Activated naive CD8-positive, alpha-beta T cell (primary cell): Measurements from ENCODE around the gene CACNA1D.

ENCODE experiments used
- H3K27ac Mint-ChIP-seq: one replicate; pipeline ENCODE4 v1.8.0; 2021; ENCODE audit warnings: mixed read lengths
- H3K27me3 Mint-ChIP-seq: one replicate; pipeline ENCODE4 v1.8.0; 2021; ENCODE audit warnings: mixed read lengths
- H3K36me3 Mint-ChIP-seq: one replicate; pipeline ENCODE4 v1.8.0; 2021; ENCODE audit warnings: mixed read lengths
- H3K4me1 Mint-ChIP-seq: one replicate; pipeline ENCODE4 v1.8.0; 2021; ENCODE audit warnings: low read depth, mixed read lengths
- H3K4me3 Mint-ChIP-seq: one replicate; pipeline ENCODE4 v1.8.0; 2021; ENCODE audit warnings: mild to moderate bottlenecking, mixed read lengths
- H3K9me3 Mint-ChIP-seq: one replicate; pipeline ENCODE4 v1.8.0; 2021; ENCODE audit warnings: low read depth, mixed read lengths

Gene CACNA1D

DNA sequence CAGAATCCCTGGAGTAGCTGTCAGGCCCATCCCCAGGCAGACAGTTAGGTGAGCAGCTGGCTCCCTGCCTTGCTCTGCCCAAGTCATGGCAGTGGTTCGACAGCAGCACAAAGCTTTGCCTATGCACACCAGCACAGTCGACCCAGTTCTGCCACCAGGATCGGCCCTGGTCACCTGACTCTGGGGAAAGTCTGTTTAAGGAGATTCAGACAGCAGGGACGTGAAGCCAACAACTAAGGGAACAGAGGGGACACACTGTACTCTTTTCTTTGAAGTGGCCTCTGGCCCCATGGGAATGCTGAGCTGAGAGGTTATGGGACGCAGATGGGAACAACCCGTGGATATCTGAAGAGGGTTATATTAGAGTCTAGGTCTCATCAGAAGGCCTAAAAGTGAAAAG, 217.0 kb downstream of the CACNA1D start:
- no peaks in the 10 kb centered on the region for H3K27me3 Mint-ChIP-seq
- H3K9me3 Mint-ChIP-seq: no peaks in the 10 kb centered on the region
- peaks cover 3% of the 10 kb centered on the region for H3K4me1 Mint-ChIP-seq
- no peak overlapping the region for H3K4me3 Mint-ChIP-seq
- H3K27ac Mint-ChIP-seq: no peak overlapping the region
- H3K36me3 Mint-ChIP-seq: no peaks in the 10 kb centered on the region

DNA sequence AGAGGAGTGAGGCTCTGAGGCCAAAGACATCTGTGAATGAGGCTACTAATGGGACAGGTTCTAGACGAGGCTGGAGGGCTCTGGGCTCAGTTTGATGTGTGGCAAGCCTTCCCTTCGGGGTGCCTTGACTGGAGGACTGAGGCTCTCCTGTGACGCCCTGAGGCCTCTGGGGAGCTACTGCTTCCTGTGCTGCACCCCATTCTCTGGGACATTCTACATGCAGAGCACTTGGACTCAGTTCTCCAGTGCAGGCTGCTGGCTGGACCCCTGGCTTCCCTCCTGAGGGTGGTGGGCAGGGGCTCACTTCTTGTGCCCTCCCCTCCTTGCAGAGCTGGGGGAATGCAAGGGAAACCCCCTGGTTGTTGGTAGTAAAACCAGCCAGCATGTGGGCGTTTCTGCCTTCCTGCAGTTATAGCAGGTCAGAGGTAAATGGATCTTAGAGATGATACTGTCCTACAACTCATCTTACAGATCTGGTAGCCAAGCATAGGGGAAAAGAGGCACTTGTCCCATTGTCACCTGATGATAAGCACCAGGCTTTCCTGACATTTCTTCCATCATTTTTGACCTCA, 218.5 kb downstream of the CACNA1D start:
- peaks cover 1% of the 10 kb centered on the region for H3K27me3 Mint-ChIP-seq
- H3K27ac Mint-ChIP-seq: no peak overlapping the region
- H3K4me3 Mint-ChIP-seq: no peak overlapping the region
- no peaks in the 10 kb centered on the region for H3K9me3 Mint-ChIP-seq
- H3K4me1 Mint-ChIP-seq: peaks cover 3% of the 10 kb centered on the region
- H3K36me3 Mint-ChIP-seq: no peaks in the 10 kb centered on the region

DNA sequence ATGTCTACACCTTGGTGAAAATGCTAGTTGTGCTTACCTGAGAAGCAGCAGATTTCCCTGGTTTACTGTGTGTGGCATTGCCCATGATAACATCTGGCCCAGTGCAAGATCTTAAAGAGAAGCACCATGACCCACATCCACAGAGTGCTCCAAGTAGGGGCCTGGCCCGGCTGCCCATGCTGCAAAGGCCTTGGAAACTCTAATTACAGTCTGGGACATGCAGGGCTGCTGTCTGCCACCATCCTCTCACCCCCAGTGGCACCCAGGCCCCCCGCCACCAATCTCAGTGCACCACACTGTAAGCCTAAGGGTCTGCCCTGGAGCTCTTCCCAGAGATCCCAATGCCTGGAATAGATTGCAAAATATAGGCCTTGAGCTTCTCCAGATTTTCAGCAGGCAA, 219.2 kb downstream of the CACNA1D start:
- Mint-ChIP-seq H3K27ac (no peak overlapping the region), H3K4me1 (peaks cover 3% of the 10 kb centered on the region), H3K27me3 (peaks cover 1% of the 10 kb centered on the region), H3K9me3 (no peaks in the 10 kb centered on the region), H3K36me3 (no peaks in the 10 kb centered on the region), H3K4me3 (no peak overlapping the region)

DNA sequence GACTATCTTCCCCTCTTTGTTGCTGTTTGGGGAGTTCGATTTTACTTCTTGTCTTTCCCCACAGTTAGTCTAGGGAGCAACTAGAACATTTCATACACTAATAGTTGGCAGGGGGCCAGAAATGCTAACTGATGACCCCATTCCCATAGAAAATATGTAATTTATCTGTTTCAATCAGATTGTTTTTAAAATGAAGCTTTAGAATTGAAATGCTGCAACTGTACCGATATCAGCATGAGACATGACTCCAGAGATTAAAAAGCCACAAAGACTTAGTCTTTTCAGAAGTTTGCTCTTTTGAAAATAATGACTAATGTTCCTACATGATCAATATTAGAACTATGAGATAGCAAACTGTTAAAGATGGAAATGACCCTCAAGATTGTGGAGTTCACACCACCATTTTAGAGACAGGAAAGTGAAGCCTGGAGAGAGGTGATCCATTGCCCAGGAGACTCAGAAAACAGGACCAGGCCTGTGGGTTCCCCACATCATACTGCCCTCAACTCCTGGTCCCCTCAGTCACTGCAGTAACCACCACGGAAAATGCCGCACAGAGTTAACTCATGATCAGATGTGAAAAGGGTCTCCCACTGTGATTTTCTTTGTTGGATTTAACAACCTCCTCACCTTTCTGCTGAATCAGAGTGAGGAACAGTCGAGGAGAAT, 221.5 kb downstream of the CACNA1D start:
- H3K9me3 Mint-ChIP-seq: no peaks in the 10 kb centered on the region
- no peak overlapping the region for H3K4me3 Mint-ChIP-seq
- H3K36me3 Mint-ChIP-seq: no peaks in the 10 kb centered on the region
- H3K27ac Mint-ChIP-seq: no peak overlapping the region
- H3K27me3 Mint-ChIP-seq: peaks cover 1% of the 10 kb centered on the region
- H3K4me1 Mint-ChIP-seq: no peaks in the 10 kb centered on the region

DNA sequence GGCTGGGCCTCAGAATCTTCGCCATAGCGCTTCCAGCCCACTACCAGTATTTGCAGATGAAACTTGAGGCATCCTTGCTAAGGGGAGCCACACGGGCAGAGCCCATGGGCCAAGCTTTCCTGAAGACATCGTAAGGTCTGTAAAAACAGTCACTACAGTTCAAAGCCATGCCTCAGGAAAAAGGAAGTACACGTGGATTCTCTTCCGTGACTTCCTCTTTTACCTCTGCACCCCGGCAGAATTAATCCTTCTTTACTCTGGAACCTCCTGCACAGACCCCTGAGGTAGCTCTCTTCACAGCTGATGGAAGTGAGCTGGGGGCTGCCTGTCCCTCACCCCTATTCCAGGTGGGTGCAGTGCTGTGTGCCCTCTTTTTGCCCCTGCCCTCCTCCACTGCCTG, 222.6 kb downstream of the CACNA1D start:
- no peak overlapping the region for H3K4me3 Mint-ChIP-seq
- no peak overlapping the region for H3K27ac Mint-ChIP-seq
- no peaks in the 10 kb centered on the region for H3K4me1 Mint-ChIP-seq
- no peaks in the 10 kb centered on the region for H3K36me3 Mint-ChIP-seq
- H3K9me3 Mint-ChIP-seq: no peaks in the 10 kb centered on the region
- peaks cover 1% of the 10 kb centered on the region for H3K27me3 Mint-ChIP-seq

DNA sequence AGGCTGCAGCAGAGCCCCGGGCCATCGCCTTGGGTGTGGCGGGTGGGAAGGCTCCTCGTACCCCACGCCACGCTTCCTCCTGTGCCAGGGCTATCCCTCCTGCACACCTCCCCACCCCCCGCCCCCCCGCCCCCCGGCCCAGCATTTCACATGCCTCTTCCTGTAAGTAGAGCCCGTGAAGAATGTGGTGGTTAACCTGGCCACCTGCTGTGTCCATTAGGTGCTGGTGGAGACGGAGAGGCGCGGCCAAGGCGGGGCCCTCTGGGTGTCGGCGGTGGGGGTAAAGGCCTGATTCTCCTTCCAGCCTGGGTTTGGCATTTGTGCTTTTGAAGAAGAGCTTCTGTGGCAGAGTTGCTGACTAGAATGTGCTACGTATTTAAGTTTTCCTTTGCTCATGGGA, 224.1 kb downstream of the CACNA1D start:
- H3K4me1 Mint-ChIP-seq: no peaks in the 10 kb centered on the region
- peaks cover 1% of the 10 kb centered on the region for H3K27me3 Mint-ChIP-seq
- no peak overlapping the region for H3K27ac Mint-ChIP-seq
- no peaks in the 10 kb centered on the region for H3K9me3 Mint-ChIP-seq
- no peak overlapping the region for H3K4me3 Mint-ChIP-seq
- H3K36me3 Mint-ChIP-seq: no peaks in the 10 kb centered on the region

DNA sequence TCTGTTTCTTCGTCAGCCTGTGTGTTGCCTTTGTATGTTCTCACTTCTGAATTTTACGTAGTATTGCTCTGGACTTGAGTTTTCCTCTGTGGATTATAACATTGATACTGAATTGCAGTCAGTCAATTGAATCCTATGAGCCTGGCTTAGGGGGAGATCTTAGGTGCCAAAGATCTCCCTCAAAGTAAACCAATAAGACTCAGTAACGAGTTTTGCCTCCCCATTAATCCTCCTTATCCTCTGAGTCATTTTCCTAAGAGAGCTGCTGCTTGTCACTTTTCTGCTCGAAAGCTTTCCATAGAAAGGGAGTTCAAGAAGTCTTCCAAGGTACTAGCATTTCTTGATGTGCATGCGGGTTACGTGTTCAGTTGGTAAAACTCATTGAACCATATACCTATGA, 225.4 kb downstream of the CACNA1D start:
- Mint-ChIP-seq H3K27ac (no peak overlapping the region), H3K36me3 (no peaks in the 10 kb centered on the region), H3K4me1 (no peaks in the 10 kb centered on the region), H3K27me3 (peaks cover 1% of the 10 kb centered on the region), H3K4me3 (no peak overlapping the region), H3K9me3 (no peaks in the 10 kb centered on the region)

DNA sequence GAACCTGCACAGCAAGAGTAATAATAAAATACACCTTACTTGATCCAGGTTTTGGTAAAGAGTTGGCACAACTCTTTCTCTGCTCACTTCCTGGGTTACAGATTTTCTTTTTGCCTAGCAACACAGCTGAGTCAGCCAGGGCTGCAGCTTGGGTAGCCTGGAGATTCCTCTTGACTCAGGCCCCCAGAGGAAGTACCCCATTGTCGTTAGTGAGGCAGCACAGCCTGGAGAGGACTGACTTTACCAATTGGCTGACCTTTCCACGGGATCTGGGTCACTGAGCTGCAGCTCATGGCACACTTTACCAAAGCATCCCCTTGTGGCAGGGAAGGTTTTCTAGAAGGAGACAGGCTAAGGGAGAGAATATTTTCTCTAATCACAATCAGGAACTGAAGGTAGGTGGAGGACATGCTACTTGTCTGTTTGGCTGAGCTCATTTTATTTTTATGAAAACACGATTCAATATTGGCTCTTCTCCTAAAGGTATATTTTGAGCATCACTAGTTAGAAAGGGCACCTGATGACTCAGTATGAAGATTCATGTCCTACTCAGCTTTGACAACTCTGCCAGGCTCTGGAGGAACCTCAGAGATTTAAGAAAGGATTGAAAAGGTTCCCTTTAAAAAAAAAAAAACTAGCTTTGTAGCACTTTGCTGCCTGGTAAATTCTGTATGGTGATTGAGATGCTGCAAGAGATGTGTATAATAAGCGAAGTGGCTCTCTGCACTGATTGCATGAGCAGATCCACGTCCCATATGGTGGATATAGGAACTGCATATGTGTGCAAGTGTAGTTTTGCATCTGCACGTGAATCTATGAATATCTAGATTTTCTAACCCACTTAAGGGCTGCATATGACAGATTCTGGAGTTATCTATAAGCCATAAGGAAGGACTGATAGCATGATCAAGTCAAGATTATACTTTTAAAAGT, 227.0 kb downstream of the CACNA1D start:
- no peak overlapping the region for H3K4me3 Mint-ChIP-seq
- no peaks in the 10 kb centered on the region for H3K9me3 Mint-ChIP-seq
- no peaks in the 10 kb centered on the region for H3K4me1 Mint-ChIP-seq
- H3K27ac Mint-ChIP-seq: no peak overlapping the region
- peaks cover 8% of the 10 kb centered on the region for H3K27me3 Mint-ChIP-seq
- H3K36me3 Mint-ChIP-seq: no peaks in the 10 kb centered on the region

DNA sequence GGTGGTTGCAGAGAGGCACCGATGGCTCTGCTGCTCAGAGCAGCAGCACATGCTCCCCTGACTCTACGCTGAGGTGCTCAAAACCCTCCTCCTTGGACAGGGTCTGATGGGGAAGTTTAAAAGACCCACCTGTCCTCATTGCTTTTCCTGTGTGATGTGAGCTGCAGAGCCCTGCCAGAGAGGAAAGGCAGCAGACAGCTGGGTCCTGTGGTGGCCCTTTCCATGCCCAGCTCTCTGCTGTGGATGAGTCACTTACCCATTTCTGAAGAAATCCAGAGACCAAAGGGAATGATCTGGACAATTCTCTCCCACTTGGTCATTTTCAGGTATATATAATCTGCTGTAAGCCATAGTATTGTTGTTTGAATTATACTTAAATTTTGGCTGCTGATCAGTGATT, 230.2 kb downstream of the CACNA1D start:
- Mint-ChIP-seq H3K4me3 (no peak overlapping the region), H3K27me3 (peaks cover 6% of the 10 kb centered on the region), H3K27ac (no peak overlapping the region), H3K36me3 (no peaks in the 10 kb centered on the region), H3K4me1 (no peaks in the 10 kb centered on the region), H3K9me3 (no peaks in the 10 kb centered on the region)

DNA sequence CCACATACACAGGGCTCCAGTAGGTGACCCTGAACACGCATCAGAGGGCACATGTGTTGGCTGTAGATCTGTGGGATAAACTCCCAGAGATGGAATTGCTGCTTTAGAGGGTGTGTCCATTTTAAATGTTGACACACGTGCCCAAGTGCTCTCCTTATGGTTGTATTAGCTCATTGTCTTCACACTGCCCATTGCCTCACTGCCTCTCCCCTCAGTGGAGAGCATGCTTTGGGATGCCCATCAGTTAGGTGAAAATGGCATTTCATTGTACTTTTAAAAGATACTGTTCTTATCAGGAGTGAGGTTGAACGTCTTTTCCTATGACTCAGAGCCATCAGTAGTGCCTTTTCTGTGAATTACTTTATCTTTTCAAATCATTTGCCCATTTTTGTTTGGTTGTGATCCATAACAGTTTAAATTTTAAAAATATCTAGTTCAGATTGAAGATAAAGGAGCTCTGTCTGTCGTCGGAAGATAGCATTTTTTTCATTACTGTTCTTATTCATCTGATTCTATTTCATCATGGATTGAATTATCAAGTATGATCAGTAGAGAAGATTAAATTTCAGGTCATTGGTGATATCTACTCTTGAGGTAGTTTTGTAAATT, 231.1 kb downstream of the CACNA1D start:
- Mint-ChIP-seq H3K27ac (no peak overlapping the region), H3K4me1 (no peaks in the 10 kb centered on the region), H3K27me3 (peaks cover 8% of the 10 kb centered on the region)

DNA sequence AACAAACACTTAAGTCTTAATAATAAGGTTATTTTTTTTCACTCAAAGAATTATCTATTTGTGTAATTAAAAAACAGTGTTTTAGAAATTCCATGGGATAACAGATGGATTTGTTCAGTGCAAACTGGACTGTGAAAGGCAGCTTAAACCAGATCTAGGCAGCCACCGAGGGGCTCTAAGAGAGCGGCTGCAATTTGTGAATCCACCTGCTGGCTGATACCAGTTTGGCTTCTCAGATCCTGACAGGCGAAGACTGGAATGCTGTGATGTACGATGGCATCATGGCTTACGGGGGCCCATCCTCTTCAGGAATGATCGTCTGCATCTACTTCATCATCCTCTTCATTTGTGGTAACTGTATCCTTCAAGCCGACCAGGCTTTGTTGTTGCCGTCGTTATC, 232.2 kb downstream of the CACNA1D start:
- no peaks in the 10 kb centered on the region for H3K36me3 Mint-ChIP-seq
- peaks cover 8% of the 10 kb centered on the region for H3K27me3 Mint-ChIP-seq
- H3K27ac Mint-ChIP-seq: no peak overlapping the region
- H3K4me3 Mint-ChIP-seq: no peak overlapping the region
- no peaks in the 10 kb centered on the region for H3K4me1 Mint-ChIP-seq
- no peaks in the 10 kb centered on the region for H3K9me3 Mint-ChIP-seq

More for the DNA sequence above, 231.1 kb downstream of the CACNA1D start:
- Mint-ChIP-seq H3K36me3 (no peaks in the 10 kb centered on the region), H3K4me3 (no peak overlapping the region), H3K9me3 (no peaks in the 10 kb centered on the region)

DNA sequence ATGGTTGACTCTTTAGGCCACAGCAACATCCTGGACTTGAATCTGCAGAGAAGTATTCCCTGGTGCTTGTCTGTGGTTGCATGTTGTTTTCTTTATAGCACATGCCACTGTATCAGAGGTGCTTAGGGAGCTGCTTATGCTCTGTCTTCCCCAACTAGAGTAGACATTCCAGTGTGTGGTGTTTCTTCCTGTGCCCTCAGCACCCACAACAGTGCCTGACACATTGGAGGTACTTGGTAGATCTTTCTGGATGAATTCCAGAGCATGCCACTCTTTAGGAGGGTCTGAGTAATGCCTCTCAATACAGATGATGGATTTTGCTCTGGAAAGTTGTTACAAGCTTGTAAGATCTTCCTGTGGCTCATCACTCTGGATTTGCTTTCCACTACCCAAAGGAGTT, 234.2 kb downstream of the CACNA1D start:
- Mint-ChIP-seq H3K4me1 (no peaks in the 10 kb centered on the region), H3K4me3 (no peak overlapping the region), H3K9me3 (no peaks in the 10 kb centered on the region), H3K36me3 (no peaks in the 10 kb centered on the region), H3K27ac (no peak overlapping the region), H3K27me3 (peaks cover 8% of the 10 kb centered on the region)

DNA sequence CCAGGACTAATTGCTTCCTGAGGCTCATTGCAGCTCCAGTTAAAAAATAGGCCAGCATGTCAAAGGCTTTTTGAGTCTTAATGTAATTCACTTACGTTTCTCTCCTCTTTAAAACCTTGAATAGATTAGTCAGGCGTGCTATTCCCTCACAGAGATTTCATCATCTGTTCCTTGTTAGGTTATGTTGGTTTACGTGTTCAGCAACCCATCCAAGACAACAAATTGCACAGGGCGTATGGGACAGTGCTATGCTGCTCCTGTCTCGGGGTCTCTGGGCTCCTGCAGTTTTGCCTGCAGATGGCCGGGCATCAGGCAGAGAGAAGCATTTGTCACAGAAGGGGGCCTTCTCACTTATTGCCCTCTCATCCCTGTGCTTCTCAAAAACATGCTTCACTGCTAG, 234.7 kb downstream of the CACNA1D start:
- H3K27me3 Mint-ChIP-seq: peaks cover 8% of the 10 kb centered on the region
- H3K4me1 Mint-ChIP-seq: no peaks in the 10 kb centered on the region
- H3K36me3 Mint-ChIP-seq: no peaks in the 10 kb centered on the region
- no peak overlapping the region for H3K27ac Mint-ChIP-seq
- H3K4me3 Mint-ChIP-seq: no peak overlapping the region
- no peaks in the 10 kb centered on the region for H3K9me3 Mint-ChIP-seq

DNA sequence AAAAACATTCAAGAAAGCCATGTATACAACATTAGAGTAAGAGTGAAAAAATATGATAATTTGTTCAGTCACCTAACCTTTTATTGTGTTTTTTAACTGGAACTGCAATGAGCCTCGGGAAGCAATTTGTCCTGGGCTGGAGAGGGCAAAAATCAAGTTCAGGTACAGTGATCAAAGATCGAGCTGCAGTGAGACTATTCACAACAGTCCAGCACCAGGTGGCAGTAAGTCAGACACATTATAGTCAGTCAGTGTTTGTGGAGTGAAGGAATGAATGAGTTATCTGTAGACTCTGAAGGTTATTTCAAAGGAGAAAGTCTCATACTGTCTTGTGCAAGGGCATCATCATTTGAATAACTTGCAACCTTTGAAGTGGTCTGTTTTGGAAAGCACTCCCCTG, 235.2 kb downstream of the CACNA1D start:
- no peaks in the 10 kb centered on the region for H3K9me3 Mint-ChIP-seq
- H3K27ac Mint-ChIP-seq: no peak overlapping the region
- no peaks in the 10 kb centered on the region for H3K36me3 Mint-ChIP-seq
- H3K4me3 Mint-ChIP-seq: no peak overlapping the region
- H3K4me1 Mint-ChIP-seq: no peaks in the 10 kb centered on the region
- peaks cover 8% of the 10 kb centered on the region for H3K27me3 Mint-ChIP-seq

DNA sequence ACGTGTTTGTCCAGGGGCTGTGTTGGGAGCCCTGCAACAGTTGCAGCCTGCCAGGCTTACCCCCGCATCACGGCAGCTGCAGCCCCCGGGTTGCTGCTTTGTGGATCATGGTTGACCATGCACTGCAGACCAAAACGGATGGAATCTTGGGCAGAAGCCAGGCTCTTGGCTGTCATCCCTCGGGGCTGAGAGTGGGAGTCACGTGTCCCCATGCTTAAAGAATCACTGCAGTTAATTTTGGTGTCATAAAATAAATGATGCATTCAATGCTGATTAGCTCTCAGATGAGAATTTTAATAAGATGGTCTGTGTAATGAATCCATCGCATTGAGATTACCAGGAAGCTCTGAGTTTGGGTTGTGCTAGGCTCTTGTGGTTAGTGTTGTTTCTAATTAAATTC, 236.2 kb downstream of the CACNA1D start:
- Mint-ChIP-seq H3K4me1 (no peaks in the 10 kb centered on the region), H3K27me3 (peaks cover 2% of the 10 kb centered on the region), H3K4me3 (no peak overlapping the region), H3K36me3 (no peaks in the 10 kb centered on the region), H3K9me3 (no peaks in the 10 kb centered on the region), H3K27ac (no peak overlapping the region)
